CD14-positive monocyte (primary cell): ENCODE data around the gene CLEC18B. TPM values are rescaled to one million over a fixed set of nuclear protein-coding genes. Genes with fewer than 3 reads are reported as not detected.
"Not testable (repeated sequence)": the region's sequence is repeated elsewhere in the genome, so short reads cannot be mapped to it uniquely, and the experiment has no call there.

Experiments used
- DNase-seq, 3 donors: peaks; one replicate each; pipeline ENCODE4 v3.0.0-alpha.2; 2011 to 2022
- H2AFZ ChIP-seq: 2 replicates; pipeline ENCODE4 v1.6.0; 2012; ENCODE audit warnings: mild to moderate bottlenecking, low read depth, low read length, inconsistent platforms; ENCODE audit not compliant: insufficient read depth, poor library complexity, severe bottlenecking
- H3K27ac ChIP-seq, 2 donors: 1 replicate in 1 of 2; 2 replicates in 1 of 2; pipeline ENCODE4 v1.5.1; 2012 to 2013; ENCODE audit warnings: low read length in 2 of 2, control low read depth in 1 of 2, inconsistent platforms in 1 of 2, low read depth in 1 of 2, mild to moderate bottlenecking in 1 of 2
- H3K27me3 ChIP-seq, 2 donors: one replicate each; pipeline versions ENCODE4 v1.6.0 to v1.6.1; 2011 to 2013; ENCODE audit warnings: low read length in 2 of 2; ENCODE audit not compliant: control insufficient read depth in 2 of 2, insufficient read depth in 2 of 2
- H3K36me3 ChIP-seq, 2 donors: replicated peaks in 1 of 2; 1 replicate in 1 of 2; 2 replicates in 1 of 2; pipeline versions ENCODE4 v1.5.1 to v1.6.1; 2012 to 2013; ENCODE audit warnings: low read length in 2 of 2, control low read depth in 1 of 2, inconsistent platforms in 1 of 2, mild to moderate bottlenecking in 1 of 2; ENCODE audit not compliant: insufficient read depth in 2 of 2, control insufficient read depth in 1 of 2
- H3K4me1 ChIP-seq, 2 donors: 1 replicate in 1 of 2; 2 replicates in 1 of 2; pipeline versions ENCODE4 v1.5.1 to v1.6.1; 2012 to 2013; ENCODE audit warnings: low read length in 2 of 2, control low read depth in 1 of 2, inconsistent platforms in 1 of 2, mild to moderate bottlenecking in 1 of 2, moderate library complexity in 1 of 2; ENCODE audit not compliant: insufficient read depth in 2 of 2, control insufficient read depth in 1 of 2
- H3K4me2 ChIP-seq: replicated peaks from 2 replicates; pipeline ENCODE3; 2012; ENCODE audit warnings: low read length, moderate library complexity, mild to moderate bottlenecking; ENCODE audit not compliant: poor library complexity, severe bottlenecking; ENCODE audit errors: extremely low read depth
- H3K4me3 ChIP-seq, 3 experiments: fragments of 200-600 bp in 1 of 3; sonication (generic) in 1 of 3; replicated peaks in 1 of 3; 1 replicate in 2 of 3; 2 replicates in 1 of 3; pipeline ENCODE4 v1.5.1; 2011 to 2013; ENCODE audit warnings: low read length in 3 of 3, mild to moderate bottlenecking in 3 of 3, control low read depth in 2 of 3, low read depth in 2 of 3, inconsistent platforms in 1 of 3, moderate library complexity in 1 of 3
- H3K79me2 ChIP-seq: 2 replicates; pipeline ENCODE4 v1.6.0; 2012; ENCODE audit warnings: mild to moderate bottlenecking, control low read depth, inconsistent platforms, low read length, moderate library complexity; ENCODE audit not compliant: insufficient read depth
- H3K9ac ChIP-seq: 2 replicates; pipeline ENCODE4 v1.6.0; 2017; ENCODE audit warnings: low read length, mild to moderate bottlenecking; ENCODE audit not compliant: insufficient read depth, poor library complexity, severe bottlenecking
- H3K9me3 ChIP-seq, 2 donors: replicated peaks in 1 of 2; 1 replicate in 1 of 2; 2 replicates in 1 of 2; pipeline versions ENCODE4 v1.5.1 to v1.6.1; 2012 to 2013; ENCODE audit warnings: low read length in 2 of 2, control low read depth in 1 of 2; ENCODE audit not compliant: control insufficient read depth in 1 of 2, insufficient read depth in 1 of 2
- H4K20me1 ChIP-seq: 2 replicates; pipeline ENCODE4 v1.6.0; 2012; ENCODE audit warnings: mild to moderate bottlenecking, low read length, control low read depth, moderate library complexity; ENCODE audit not compliant: insufficient read depth
- H3K27ac Mint-ChIP-seq, 7 donors: one replicate each; pipeline ENCODE4 v1.8.0; 2020; ENCODE audit warnings: mild to moderate bottlenecking in 7 of 7, mixed read lengths in 7 of 7, moderate library complexity in 6 of 7, inconsistent platforms in 2 of 7
- H3K27me3 Mint-ChIP-seq, 3 donors: one replicate each; pipeline ENCODE4 v1.8.0; 2021 to 2022; ENCODE audit warnings: low read depth in 3 of 3, mild to moderate bottlenecking in 3 of 3, mixed read lengths in 3 of 3, moderate library complexity in 3 of 3, inconsistent platforms in 1 of 3
- H3K36me3 Mint-ChIP-seq, 2 donors: one replicate each; pipeline ENCODE4 v1.8.0; 2020; ENCODE audit warnings: mixed read lengths in 2 of 2, inconsistent platforms in 1 of 2, mild to moderate bottlenecking in 1 of 2
- H3K4me1 Mint-ChIP-seq: one replicate; pipeline ENCODE4 v1.8.0; 2020; ENCODE audit warnings: mild to moderate bottlenecking, mixed read lengths
- H3K4me3 Mint-ChIP-seq, 2 donors: one replicate each; pipeline ENCODE4 v1.8.0; 2020; ENCODE audit warnings: mild to moderate bottlenecking in 2 of 2, mixed read lengths in 2 of 2, moderate library complexity in 1 of 2
- H3K9me3 Mint-ChIP-seq, 7 donors: one replicate each; pipeline ENCODE4 v1.8.0; 2020 to 2022; ENCODE audit warnings: mixed read lengths in 7 of 7, mild to moderate bottlenecking in 6 of 7, moderate library complexity in 6 of 7, inconsistent platforms in 2 of 7
- CTCF ChIP-seq: fragments of 200-600 bp; IDR thresholded peaks from one replicate; pipeline ENCODE4 v1.8.0; 2022; ENCODE audit warnings: antibody characterized with exemption, mild to moderate bottlenecking
- WGBS: methylation state at CpG from one replicate; pipeline ENCODE4 v1.1.5; 2013; ENCODE audit warnings: missing lambda C conversion rate; ENCODE audit not compliant: insufficient coverage; 5-methylcytosine and 5-hydroxymethylcytosine counted together
- intact Hi-C, 2 donors: fragments of 100-400 bp; cut with micrococcal nuclease; formaldehyde crosslinking; loops; one replicate each; pipeline versions ENCODE4 v1.15.0 to v1.15.1; 2023
- polyA plus RNA-seq, 3 donors: library from polyadenylated mRNA; depleted of rRNA in 1 of 3; unstranded in 2 of 3; stranded (reverse) in 1 of 3; fragments of 300-500 nt in 2 of 3; fragments of >200 nt in 1 of 3; fragmentation: Illumina TruSeq in 2 of 3; gene quantifications; 1 replicate in 2 of 3; 2 replicates in 1 of 3; pipeline ENCODE4 v1.2.3, GENCODE V29; 2012 to 2021

The CLEC18B gene
- polyA plus RNA-seq, 3 donors: 1.5 TPM; not detected in 2

GRCh38 chr16:74431516-74431915 is 10.2 kb upstream of the CLEC18B start:
- Histone ChIP-seq H4K20me1 (no peaks in the 10 kb centered on the region), H3K36me3 (no peaks in the 10 kb centered on the region), H2AFZ (no peak overlapping the region), H3K9me3 (peaks cover 0 to 10% of the 10 kb centered on the region in 2 donors), H3K79me2 (no peaks in the 10 kb centered on the region), H3K4me3 (no peak overlapping the region), H3K27ac (no peak overlapping the region), H3K4me1 (no peaks in the 10 kb centered on the region), H3K4me2 (no peak overlapping the region), H3K9ac (no peak overlapping the region), H3K27me3 (no peaks in the 10 kb centered on the region)
- intact Hi-C loops: loop anchor here in 1 of 2 donors (2.0 kb wide), 1 partner anchor 123 kb away; no protein-coding TSS in a partner anchor
- no peak for TF ChIP-seq CTCF
- Mint-ChIP-seq H3K9me3 (peaks cover 0 to 22% (median 13%) of the 10 kb centered on the region in 7 donors), H3K36me3 (no peaks in the 10 kb centered on the region), H3K27me3 (peaks cover 2 to 4% (median 3%) of the 10 kb centered on the region in 3 donors), H3K4me1 (no peaks in the 10 kb centered on the region), H3K4me3 (no peak overlapping the region), H3K27ac (no peak overlapping the region)
- no peak for DNase-seq
- WGBS: 97% methylated on average over 5 of the region's 5 CpGs

DNA sequence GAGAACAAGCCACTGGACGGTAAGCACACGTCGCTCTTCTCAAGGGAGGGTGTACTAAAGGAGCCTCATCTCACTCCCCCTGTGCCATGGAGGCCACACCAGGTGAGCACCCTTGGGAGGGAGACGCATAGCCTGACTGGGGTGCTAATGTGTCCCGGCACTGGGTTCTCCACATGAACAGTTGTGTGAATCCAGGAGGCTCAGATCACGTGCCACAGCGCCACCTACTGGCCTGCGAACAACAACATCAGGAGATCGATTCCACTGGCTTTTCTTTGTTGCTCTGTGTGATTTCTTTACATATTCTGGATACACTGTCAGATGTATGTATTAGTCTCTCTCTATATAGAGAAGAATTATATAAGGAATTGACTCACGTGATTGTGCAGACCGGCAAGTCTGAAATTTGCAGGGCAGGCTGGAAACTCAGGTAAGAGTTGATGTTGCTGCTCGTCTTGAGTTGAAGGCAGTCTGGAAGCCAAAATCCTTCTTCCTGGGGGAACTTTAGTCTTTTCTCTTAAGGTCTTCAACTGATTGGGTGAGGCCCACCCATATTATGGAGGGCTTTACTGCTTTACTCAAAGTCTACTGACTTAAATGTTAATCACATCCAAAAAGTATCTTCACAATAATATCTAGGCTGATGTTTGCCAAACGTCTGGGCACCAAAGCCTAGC is 8.9 kb upstream of the CLEC18B start:
- not testable (repeated sequence) for H3K27ac ChIP-seq, H3K27me3 Mint-ChIP-seq, H3K36me3 Mint-ChIP-seq, H4K20me1 ChIP-seq, H3K4me1 Mint-ChIP-seq, H3K36me3 ChIP-seq, H3K27me3 ChIP-seq, H3K4me1 ChIP-seq, H3K4me2 ChIP-seq, H3K4me3 ChIP-seq, H3K4me3 Mint-ChIP-seq, H3K27ac Mint-ChIP-seq, H3K9ac ChIP-seq, H2AFZ ChIP-seq, H3K9me3 ChIP-seq, H3K79me2 ChIP-seq
- peak; percentile 17 to 34 (median 34) for DNase-seq
- WGBS: 62% methylated on average over 6 of the region's 13 CpGs
- TF ChIP-seq CTCF: peak; percentile 80
- H3K9me3 Mint-ChIP-seq: peaks cover 0 to 14% (median 9%) of the 10 kb centered on the region in 7 donors
- intact Hi-C loops: loop anchor here in 1 of 2 donors (2.0 kb wide), 1 partner anchor 121 kb away; no protein-coding TSS in a partner anchor

DNA sequence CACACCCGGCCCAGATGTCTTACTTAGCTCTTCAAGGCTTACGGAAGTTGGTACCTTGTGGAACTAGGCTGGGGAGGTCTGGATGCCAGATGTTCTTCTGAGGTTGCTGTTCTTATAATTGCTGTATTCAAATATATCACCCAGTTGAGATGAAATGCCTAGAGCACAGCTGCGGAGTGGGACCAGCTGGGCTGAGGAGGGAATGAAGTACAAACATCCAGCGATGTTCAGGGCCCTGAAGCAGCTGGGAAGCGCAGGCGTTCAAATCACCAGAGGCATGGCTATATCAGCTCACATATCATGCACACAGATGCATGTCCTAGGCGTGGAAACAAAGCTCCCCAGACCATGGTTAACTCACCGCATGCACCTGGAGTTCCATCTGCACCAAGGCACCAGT is 7.2 kb upstream of the CLEC18B start:
- WGBS: no CpG with 5 or more reads among the region's 8 CpGs
- intact Hi-C loops: not testable (repeated sequence)

More for the DNA sequence above, 7.2 kb upstream of the CLEC18B start:
- DNase-seq, H3K4me1 ChIP-seq, H3K27me3 ChIP-seq, H3K9ac ChIP-seq, H3K27ac Mint-ChIP-seq, H3K4me1 Mint-ChIP-seq, H3K27ac ChIP-seq, H3K36me3 Mint-ChIP-seq, H2AFZ ChIP-seq, H3K9me3 ChIP-seq, H3K36me3 ChIP-seq, H3K4me3 ChIP-seq, H4K20me1 ChIP-seq, H3K79me2 ChIP-seq, H3K9me3 Mint-ChIP-seq, H3K4me3 Mint-ChIP-seq, H3K27me3 Mint-ChIP-seq, H3K4me2 ChIP-seq: not testable (repeated sequence)
